ENCODE results near the gene NCOA3. TPM values are rescaled to one million over a fixed set of nuclear protein-coding genes. Genes with fewer than 3 reads are reported as not detected.
A peak's percentile ranks its signal among the peaks of the same experiment; 100 is the strongest.

Gene NCOA3
- total RNA-seq, 3 donors from 2014 or later = 40.6 to 57.1 (median 45.1) TPM

DNA sequence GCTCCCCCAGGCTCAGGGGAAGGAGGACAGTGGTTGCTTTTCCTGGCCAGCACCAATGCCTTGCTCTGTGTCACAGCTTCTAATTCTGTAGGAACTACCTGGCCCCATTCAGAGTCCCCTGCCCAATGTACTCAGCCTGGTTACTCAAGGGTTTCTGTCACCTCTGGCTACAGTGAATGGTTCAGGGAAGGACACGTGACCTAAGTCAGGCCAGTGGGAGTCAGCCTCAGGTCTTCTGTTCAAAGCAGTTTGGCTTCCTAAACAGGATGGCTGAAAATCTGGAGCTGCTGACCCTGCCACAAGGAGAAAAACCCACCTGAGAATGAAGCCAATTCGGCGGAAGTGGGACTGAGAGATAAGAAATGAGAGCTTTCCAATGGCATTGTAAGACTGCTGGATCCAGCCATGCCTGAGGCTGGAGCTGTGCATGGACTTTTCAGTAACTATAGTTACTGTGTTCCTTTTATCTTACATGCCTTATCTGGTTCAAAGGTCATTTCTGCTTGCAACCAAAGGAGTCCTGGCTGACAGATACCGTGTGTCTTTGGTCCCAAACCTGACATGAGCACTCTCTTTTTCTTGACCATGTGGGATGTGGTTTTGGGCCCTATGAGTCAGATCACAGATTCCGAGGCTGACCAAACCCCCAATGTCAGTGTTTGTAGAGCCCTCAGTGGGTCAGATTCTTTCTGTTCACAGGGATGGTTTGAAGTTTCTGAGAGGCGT lies 179.3 kb downstream of the NCOA3 start:
- Histone ChIP-seq H3K36me3 (no peaks in the 10 kb centered on the region), H3K27me3 (no peaks in the 10 kb centered on the region), H3K4me1 (no peaks in the 10 kb centered on the region), H3K4me3 (no peak overlapping the region), H3K9me3 (no peaks in the 10 kb centered on the region), H3K27ac (no peak overlapping the region)
- intact Hi-C loops (cut with DNase I; ENCODE audit: low total_unique reads) = loop anchor here (5.0 kb wide), 1 partner anchor 1141 kb away; no protein-coding TSS in a partner anchor
- TF ChIP-seq POLR2AphosphoS5 (IDR thresholded peaks at IDR 0.05) (no peak), POLR2A (IDR thresholded peaks at IDR 0.05) (no peak)
- TF ChIP-seq, protein P1, sequence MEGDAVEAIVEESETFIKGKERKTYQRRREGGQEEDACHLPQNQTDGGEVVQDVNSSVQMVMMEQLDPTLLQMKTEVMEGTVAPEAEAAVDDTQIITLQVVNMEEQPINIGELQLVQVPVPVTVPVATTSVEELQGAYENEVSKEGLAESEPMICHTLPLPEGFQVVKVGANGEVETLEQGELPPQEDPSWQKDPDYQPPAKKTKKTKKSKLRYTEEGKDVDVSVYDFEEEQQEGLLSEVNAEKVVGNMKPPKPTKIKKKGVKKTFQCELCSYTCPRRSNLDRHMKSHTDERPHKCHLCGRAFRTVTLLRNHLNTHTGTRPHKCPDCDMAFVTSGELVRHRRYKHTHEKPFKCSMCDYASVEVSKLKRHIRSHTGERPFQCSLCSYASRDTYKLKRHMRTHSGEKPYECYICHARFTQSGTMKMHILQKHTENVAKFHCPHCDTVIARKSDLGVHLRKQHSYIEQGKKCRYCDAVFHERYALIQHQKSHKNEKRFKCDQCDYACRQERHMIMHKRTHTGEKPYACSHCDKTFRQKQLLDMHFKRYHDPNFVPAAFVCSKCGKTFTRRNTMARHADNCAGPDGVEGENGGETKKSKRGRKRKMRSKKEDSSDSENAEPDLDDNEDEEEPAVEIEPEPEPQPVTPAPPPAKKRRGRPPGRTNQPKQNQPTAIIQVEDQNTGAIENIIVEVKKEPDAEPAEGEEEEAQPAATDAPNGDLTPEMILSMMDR (IDR thresholded peaks at IDR 0.05) = no peak
- no peak for DNase-seq (ENCODE audit: low spot score in 2 of 2)

DNA sequence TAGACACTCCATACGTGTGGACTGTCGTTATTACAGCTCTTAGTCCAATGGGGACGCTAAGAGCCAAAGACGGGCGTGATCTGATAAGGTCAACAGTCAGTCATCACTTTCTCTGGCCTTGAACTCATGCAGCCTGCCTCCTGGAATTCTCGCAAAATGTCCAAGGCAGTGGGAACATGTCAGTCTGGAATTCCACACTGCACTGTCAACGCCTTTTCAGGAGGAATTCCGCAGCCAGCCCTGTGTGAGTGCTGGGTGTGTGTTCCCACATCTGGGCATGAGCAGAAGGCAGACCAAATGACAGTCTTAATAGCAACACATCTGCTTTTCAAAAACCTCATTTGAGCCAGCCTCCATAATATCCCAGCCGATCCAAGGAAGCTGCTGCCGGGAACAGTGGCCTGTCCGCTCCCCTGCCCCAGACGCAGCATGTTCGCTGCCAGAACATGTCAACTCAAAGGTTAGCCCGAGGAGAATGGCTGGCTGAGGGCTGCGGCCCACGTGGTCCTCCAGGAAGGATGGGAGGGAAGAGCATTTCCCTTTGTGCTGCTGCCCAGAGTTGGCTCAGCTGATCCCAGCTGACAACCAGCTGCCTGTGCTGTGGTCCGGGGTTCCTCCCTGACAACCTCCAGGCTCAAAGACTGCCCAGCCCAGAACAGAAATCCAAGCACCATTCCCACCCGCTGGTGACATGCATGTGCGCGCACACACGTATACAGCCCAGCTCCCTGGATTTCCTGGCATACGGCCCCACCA lies 180.5 kb downstream of the NCOA3 start:
- TF ChIP-seq, protein P1 (IDR thresholded peaks at IDR 0.05) = no peak
- TF ChIP-seq POLR2AphosphoS5 (IDR thresholded peaks at IDR 0.05) = peak in 1 of 3 donors; percentile 30
- Histone ChIP-seq H3K4me3 (no peak overlapping the region), H3K27ac (no peak overlapping the region), H3K27me3 (no peaks in the 10 kb centered on the region), H3K36me3 (no peaks in the 10 kb centered on the region), H3K9me3 (no peaks in the 10 kb centered on the region), H3K4me1 (no peaks in the 10 kb centered on the region)
- intact Hi-C loops (cut with DNase I; ENCODE audit: low total_unique reads) = loop anchor here (5.0 kb wide), 1 partner anchor 1140 kb away; no protein-coding TSS in a partner anchor
- no peak for DNase-seq (ENCODE audit: low spot score in 2 of 2)

DNA sequence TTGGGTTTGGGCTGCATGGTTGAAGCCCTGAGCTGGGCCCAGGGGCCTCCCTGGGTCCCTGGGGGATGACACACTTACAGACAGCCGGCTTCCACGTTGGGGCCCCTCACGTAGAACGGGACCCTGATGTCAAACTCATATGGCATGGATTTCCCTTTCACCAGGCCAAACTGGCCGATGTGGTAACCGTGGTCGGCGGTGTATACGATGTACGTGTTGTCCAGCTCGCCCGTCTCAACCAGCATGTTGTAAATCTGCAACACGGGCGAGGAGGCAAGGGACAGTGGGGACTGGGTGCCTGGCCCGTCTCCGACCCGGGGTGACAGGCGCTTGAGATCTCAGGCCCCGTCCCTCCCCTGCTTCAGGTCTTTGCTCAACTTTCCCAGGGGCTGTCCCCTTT lies 181.2 kb downstream of the NCOA3 start:
- TF ChIP-seq, protein P1 (IDR thresholded peaks at IDR 0.05) = no peak
- no peak for TF ChIP-seq POLR2A (IDR thresholded peaks at IDR 0.05)
- no peak for TF ChIP-seq POLR2AphosphoS5 (IDR thresholded peaks at IDR 0.05)
- intact Hi-C loops (cut with DNase I; ENCODE audit: low total_unique reads) = loop anchor here (5.0 kb wide), 1 partner anchor 1139 kb away; no protein-coding TSS in a partner anchor
- no peaks in the 10 kb centered on the region for H3K4me1 ChIP-seq
- H3K27me3 ChIP-seq = no peaks in the 10 kb centered on the region
- no peak for DNase-seq (ENCODE audit: low spot score in 2 of 2)
- no peaks in the 10 kb centered on the region for H3K9me3 ChIP-seq
- H3K4me3 ChIP-seq = no peak overlapping the region
- no peak overlapping the region for H3K27ac ChIP-seq
- H3K36me3 ChIP-seq = no peaks in the 10 kb centered on the region

DNA sequence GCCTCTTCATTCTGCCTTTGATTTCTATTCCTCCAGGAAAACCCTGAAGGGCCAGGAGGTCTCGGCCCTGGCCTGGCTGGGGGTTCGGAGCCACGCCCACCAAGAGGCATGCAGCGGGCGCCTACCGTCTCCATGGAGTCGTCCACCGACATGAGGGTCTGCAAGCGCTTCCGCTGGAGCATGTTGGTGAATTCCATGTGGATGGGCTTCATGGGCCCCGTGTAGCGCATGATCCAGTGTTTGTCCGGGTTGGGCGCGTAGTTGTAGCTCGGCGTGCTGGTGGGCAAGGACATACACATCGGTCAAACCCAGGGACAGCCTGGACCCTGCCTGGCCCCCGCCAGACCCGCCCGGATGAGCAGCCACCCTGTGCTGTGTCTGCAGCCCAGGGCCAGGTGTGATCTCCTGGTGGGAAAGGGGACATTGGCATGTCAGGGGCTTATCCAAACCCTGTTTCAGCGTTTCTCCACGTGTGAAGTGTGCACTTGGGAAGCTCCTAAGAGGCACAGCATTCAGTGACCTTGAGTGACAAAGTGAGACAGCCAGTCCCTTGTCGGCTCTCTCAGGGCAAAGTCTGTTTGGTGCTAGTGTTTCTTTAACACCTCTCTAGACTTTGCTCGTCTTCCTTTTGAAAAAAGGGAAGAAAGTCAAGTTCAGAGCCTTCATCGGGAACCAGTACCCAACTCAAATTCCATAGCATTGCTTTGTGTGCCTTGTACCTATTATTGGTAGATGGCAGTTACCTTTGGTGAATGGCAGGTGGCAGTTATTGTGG lies 182.8 kb downstream of the NCOA3 start:
- intact Hi-C loops (cut with DNase I; ENCODE audit: low total_unique reads) = loop anchor here (5.0 kb wide), 1 partner anchor 1138 kb away; no protein-coding TSS in a partner anchor
- TF ChIP-seq, protein P1 (IDR thresholded peaks at IDR 0.05) = no peak
- TF ChIP-seq POLR2AphosphoS5 (IDR thresholded peaks at IDR 0.05) (no peak), POLR2A (IDR thresholded peaks at IDR 0.05) (no peak)
- no peaks in the 10 kb centered on the region for H3K4me1 ChIP-seq
- H3K27ac ChIP-seq = no peak overlapping the region
- H3K9me3 ChIP-seq = no peaks in the 10 kb centered on the region
- no peaks in the 10 kb centered on the region for H3K36me3 ChIP-seq
- DNase-seq (ENCODE audit: low spot score in 2 of 2) = no peak
- no peaks in the 10 kb centered on the region for H3K27me3 ChIP-seq
- H3K4me3 ChIP-seq = no peak overlapping the region
